ENCODE measurements around the gene SCN3A. TPM values are rescaled to one million over a fixed set of nuclear protein-coding genes. Genes with fewer than 3 reads are reported as not detected.

SCN3A gene
- polyA plus RNA-seq, 1 experiment = 0.17 TPM

DNA sequence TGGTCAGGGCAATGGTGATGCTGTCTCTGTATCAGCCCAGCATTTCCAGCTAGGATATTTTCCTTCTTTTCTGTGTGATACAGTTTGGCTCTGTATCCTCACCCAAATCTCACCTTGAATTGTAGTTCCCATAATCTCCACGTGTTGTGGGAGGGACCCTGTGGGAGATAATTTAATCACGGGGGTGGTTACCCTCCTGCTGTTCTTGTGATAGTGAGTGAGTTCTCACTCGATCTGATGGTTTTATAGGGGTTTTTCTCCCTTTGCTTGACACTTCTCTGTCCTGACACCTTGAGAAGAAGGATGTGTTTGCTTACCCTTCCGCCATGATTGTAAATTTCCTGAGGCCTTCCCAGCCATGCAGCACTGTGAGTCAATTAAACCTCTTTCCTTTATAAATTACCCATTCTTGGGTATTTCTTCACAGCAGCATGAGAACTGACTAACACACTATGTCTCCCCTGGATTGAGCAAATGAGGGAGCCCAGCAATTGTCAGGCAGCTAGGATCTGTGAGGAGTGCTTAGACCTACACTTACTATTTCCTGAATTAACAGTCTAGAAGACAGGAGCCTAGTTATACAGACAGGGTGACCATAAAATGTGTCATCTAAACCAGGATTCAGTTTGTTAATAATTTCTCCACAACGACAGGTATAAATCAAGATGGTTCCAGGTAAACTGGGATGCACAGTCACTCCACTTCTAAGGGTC lies 41.4 kb upstream of the SCN3A start:
- Histone ChIP-seq H3K9me3 (ENCODE audit: control insufficient read depth, insufficient read depth, low read length) (no peaks in the 10 kb centered on the region), H3K27me3 (ENCODE audit: control insufficient read depth, insufficient read depth, low read length) (no peaks in the 10 kb centered on the region), H3K4me3 (ENCODE audit: low read depth, low read length) (no peak overlapping the region), H3K27ac (ENCODE audit: low read depth, low read length) (no peak overlapping the region)
- ChIA-PET CTCF (no interaction called here), POLR2A (no interaction called here)
- TF ChIP-seq, protein P1, sequence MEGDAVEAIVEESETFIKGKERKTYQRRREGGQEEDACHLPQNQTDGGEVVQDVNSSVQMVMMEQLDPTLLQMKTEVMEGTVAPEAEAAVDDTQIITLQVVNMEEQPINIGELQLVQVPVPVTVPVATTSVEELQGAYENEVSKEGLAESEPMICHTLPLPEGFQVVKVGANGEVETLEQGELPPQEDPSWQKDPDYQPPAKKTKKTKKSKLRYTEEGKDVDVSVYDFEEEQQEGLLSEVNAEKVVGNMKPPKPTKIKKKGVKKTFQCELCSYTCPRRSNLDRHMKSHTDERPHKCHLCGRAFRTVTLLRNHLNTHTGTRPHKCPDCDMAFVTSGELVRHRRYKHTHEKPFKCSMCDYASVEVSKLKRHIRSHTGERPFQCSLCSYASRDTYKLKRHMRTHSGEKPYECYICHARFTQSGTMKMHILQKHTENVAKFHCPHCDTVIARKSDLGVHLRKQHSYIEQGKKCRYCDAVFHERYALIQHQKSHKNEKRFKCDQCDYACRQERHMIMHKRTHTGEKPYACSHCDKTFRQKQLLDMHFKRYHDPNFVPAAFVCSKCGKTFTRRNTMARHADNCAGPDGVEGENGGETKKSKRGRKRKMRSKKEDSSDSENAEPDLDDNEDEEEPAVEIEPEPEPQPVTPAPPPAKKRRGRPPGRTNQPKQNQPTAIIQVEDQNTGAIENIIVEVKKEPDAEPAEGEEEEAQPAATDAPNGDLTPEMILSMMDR (IDR thresholded peaks at IDR 0.05; ENCODE audit: low read depth, low read length) = no peak
- DNase-seq (ENCODE audit: low read depth, low spot score) = no peak

DNA sequence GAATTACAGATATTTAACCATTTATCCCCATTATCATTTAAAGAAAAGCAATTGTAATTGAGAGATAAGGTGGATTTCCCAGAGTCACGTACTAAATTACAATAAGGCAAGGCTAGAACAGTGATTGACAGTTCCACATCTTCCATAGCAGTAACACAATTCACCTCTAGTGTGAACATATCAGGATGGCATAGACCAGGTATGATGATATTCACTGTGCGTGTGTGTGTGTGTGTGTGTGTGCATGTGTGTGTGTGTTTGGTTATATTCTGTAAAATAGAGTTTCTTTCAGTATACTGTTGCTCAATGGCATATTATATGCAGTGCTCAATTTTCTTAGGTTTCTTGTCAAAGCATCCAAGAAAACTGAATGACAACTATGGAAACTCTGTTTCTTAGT lies 37.1 kb upstream of the SCN3A start:
- Histone ChIP-seq H3K9me3 (ENCODE audit: control insufficient read depth, insufficient read depth, low read length) (no peaks in the 10 kb centered on the region), H3K27ac (ENCODE audit: low read depth, low read length) (no peak overlapping the region), H3K4me3 (ENCODE audit: low read depth, low read length) (no peak overlapping the region), H3K27me3 (ENCODE audit: control insufficient read depth, insufficient read depth, low read length) (no peaks in the 10 kb centered on the region)
- POLR2A ChIA-PET = no interaction called here
- no peak for DNase-seq (ENCODE audit: low read depth, low spot score)
- CTCF ChIA-PET = no interaction called here
- TF ChIP-seq, protein P1 (IDR thresholded peaks at IDR 0.05; ENCODE audit: low read depth, low read length) = no peak

DNA sequence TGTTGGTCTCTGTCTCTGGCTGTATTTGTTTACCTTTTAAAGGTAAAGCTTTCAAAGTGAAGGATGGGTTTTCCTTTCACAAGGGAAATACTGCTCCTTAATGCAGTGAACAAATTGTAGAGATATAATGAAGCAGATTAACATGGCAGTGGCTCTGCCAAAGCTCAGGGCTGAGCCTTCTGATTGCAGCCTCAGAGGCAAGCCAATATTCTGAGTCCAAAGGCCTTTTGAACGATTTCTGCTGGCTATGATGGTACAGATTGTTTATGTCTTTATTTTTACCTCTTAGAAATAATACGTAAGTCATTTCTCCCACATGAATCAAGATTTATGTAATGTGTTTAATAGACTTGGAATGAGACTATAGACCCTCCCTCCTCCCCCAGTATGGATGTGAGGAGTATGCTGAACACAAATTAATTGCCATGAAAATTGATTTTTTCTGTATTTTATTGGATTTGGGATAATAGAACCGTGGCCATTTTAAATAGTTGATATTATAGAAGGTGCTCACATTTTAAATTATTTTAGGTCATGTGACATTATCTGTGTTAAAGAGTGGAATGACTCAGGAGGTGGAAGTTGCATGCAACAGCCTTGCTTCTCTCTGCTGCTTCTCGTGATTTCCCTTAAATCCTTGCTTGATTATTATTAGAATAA lies 36.1 kb upstream of the SCN3A start:
- Histone ChIP-seq H3K27me3 (ENCODE audit: control insufficient read depth, insufficient read depth, low read length) (no peaks in the 10 kb centered on the region), H3K9me3 (ENCODE audit: control insufficient read depth, insufficient read depth, low read length) (no peaks in the 10 kb centered on the region), H3K4me3 (ENCODE audit: low read depth, low read length) (no peak overlapping the region), H3K27ac (ENCODE audit: low read depth, low read length) (no peak overlapping the region)
- ChIA-PET CTCF (interaction anchor here (0.5 to 1.8 kb wide), 15 partner anchors 10 to 634 kb away, joined by 3 to 11 read pairs (median 6); partner anchors contain the start of gene SCN3A), POLR2A (no interaction called here)
- TF ChIP-seq, protein P1 (IDR thresholded peaks at IDR 0.05; ENCODE audit: low read depth, low read length) = no peak
- no peak for DNase-seq (ENCODE audit: low read depth, low spot score)

DNA sequence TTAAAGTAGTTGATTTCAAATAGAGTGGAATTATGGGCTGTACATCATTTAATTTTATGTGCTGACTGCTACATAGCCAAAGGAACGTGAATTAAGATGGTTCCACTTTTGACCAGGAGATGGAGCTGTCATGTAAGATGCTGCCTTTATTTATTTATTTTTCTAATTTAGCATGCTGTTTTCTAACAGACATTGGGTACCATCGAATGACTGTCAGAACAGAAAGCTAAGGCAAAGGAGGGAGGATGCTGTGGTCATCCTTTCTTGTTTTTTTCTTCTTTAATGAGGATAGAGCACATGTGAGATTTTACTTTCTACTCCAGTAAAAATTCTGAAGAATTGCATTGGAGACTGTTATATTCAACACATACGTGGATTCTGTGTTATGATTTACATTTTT lies 35.4 kb upstream of the SCN3A start, which contains the start of gene SCN2A:
Gene SCN2A (plus strand): TSS at position 185 of the 400 bp plus-strand sequence. CDS start 56,410 bp downstream, outside the sequence.
- ChIA-PET POLR2A (no interaction called here), CTCF (interaction anchor here (0.5 to 1.8 kb wide), 22 partner anchors 11 to 635 kb away, joined by 3 to 11 read pairs (median 4); partner anchors contain the start of gene SCN3A)
- TF ChIP-seq, protein P1 (IDR thresholded peaks at IDR 0.05; ENCODE audit: low read depth, low read length) = peak; percentile 58
- H3K4me3 ChIP-seq (ENCODE audit: low read depth, low read length) = no peak within 1 kb of the TSS
- no peaks in the 10 kb centered on the region for H3K9me3 ChIP-seq (ENCODE audit: control insufficient read depth, insufficient read depth, low read length)
- no peaks in the 10 kb centered on the region for H3K27me3 ChIP-seq (ENCODE audit: control insufficient read depth, insufficient read depth, low read length)
- no peak within 1 kb of the TSS for H3K27ac ChIP-seq (ENCODE audit: low read depth, low read length)
- peak; percentile 2 for DNase-seq (ENCODE audit: low read depth, low spot score)

DNA sequence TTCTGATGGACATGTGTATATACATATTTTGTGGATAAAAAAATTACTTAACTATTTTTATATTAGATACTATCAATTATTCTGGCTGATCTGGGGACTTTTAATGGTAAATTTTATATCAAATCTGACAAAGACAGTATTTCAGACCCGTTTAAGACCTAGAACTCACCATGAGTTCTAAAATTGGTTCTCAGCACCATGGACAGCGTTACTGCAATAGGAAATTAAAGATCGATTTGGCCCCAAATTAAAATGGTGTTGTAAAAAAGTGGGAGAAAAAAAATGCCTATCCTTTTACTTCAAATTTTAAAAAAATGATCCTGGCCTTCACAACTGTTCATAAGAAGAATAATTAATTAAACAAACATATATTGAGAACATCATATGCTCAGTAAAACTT lies 34.4 kb upstream of the SCN3A start:
- no peaks in the 10 kb centered on the region for H3K27me3 ChIP-seq (ENCODE audit: control insufficient read depth, insufficient read depth, low read length)
- no peak overlapping the region for H3K4me3 ChIP-seq (ENCODE audit: low read depth, low read length)
- H3K27ac ChIP-seq (ENCODE audit: low read depth, low read length) = no peak overlapping the region
- ChIA-PET POLR2A (no interaction called here), CTCF (interaction anchor here (0.6 to 1.8 kb wide), 12 partner anchors 12 to 636 kb away, joined by 3 to 11 read pairs (median 5); partner anchors contain the start of gene SCN3A)
- no peaks in the 10 kb centered on the region for H3K9me3 ChIP-seq (ENCODE audit: control insufficient read depth, insufficient read depth, low read length)
- TF ChIP-seq, protein P1 (IDR thresholded peaks at IDR 0.05; ENCODE audit: low read depth, low read length) = no peak
- DNase-seq (ENCODE audit: low read depth, low spot score) = no peak
